H1 (cell line): ENCODE results near the gene CRACDL. TPM values are rescaled to one million over a fixed set of nuclear protein-coding genes. Genes with fewer than 3 reads are reported as not detected.
A peak's percentile ranks its signal among the peaks of the same experiment; 100 is the strongest.

Experiments
- CTCF ChIA-PET: fragments of 300-600 bp; sonication (Branson Sonifier 250); formaldehyde crosslinking; loops from one replicate; lab custom pipeline; 2021; ENCODE audit not compliant: partially characterized antibody; lab: Charles Lee
- POLR2A ChIA-PET: fragments of 300-600 bp; sonication (Branson Sonifier 250); formaldehyde crosslinking; loops from one replicate; lab custom pipeline; 2021; ENCODE audit warnings: inconsistent platforms; ENCODE audit not compliant: partially characterized antibody; lab: Charles Lee
- DNase-seq, 2 experiments: peaks; one replicate each; pipeline versions ENCODE4 v3.0.0 to v3.0.0-alpha.2; 2010 to 2022; ENCODE audit warnings: low spot score in 2 of 2, low read depth in 1 of 2, mixed read lengths in 1 of 2
- FAIRE-seq: peaks from 2 replicates; lab custom pipeline; 2011; peaks lifted over from hg19 to GRCh38; lab: Jason Lieb, UNC
- H2AFZ ChIP-seq: 2 replicates; pipeline ENCODE4 v1.8.1; 2012; ENCODE audit warnings: low read length, inconsistent platforms
- H2AK5ac ChIP-seq: 2 replicates; pipeline ENCODE4 v1.6.1; 2013; ENCODE audit warnings: low read depth, low read length
- H2BK120ac ChIP-seq: replicated peaks from 2 replicates; pipeline ENCODE3; 2013; ENCODE audit warnings: low read depth, low read length, inconsistent platforms
- H2BK12ac ChIP-seq: 2 replicates; pipeline ENCODE4 v1.6.1; 2013; ENCODE audit warnings: low read depth, low read length
- H2BK15ac ChIP-seq: 2 replicates; pipeline ENCODE4 v1.6.1; 2013; ENCODE audit warnings: low read length
- H2BK20ac ChIP-seq: 2 replicates; pipeline ENCODE4 v1.6.1; 2013; ENCODE audit warnings: low read length
- H2BK5ac ChIP-seq: 2 replicates; pipeline ENCODE4 v1.6.1; 2013; ENCODE audit warnings: low read depth, low read length
- H3K14ac ChIP-seq: 2 replicates; pipeline ENCODE4 v1.6.1; 2013; ENCODE audit warnings: inconsistent platforms; ENCODE audit not compliant: insufficient read length
- H3K18ac ChIP-seq: 2 replicates; pipeline ENCODE4 v1.6.1; 2013; ENCODE audit warnings: low read length; ENCODE audit errors: extremely low read depth
- H3K23ac ChIP-seq: 2 replicates; pipeline ENCODE4 v1.6.1; 2013; ENCODE audit warnings: inconsistent platforms; ENCODE audit not compliant: insufficient read length
- H3K23me2 ChIP-seq: 2 replicates; pipeline ENCODE4 v1.6.1; 2013; ENCODE audit warnings: low read depth, low read length
- H3K27ac ChIP-seq: 2 replicates; pipeline ENCODE4 v1.6.1; 2011; ENCODE audit warnings: low read depth, low read length, inconsistent platforms
- H3K27me3 ChIP-seq, 4 experiments: replicated peaks in 1 of 4; 1 replicate in 1 of 4; 2 replicates in 3 of 4; pipeline versions ENCODE4 v1.6.1 to v1.8.1; 2011 to 2013; ENCODE audit warnings: low read length in 3 of 4, mild to moderate bottlenecking in 3 of 4, inconsistent platforms in 2 of 4, mixed read lengths in 2 of 4, moderate library complexity in 1 of 4; ENCODE audit not compliant: control insufficient read depth in 3 of 4, insufficient read depth in 3 of 4; ENCODE audit errors: extremely low read depth in 1 of 4
- H3K36me3 ChIP-seq, 4 experiments: 2 replicates each; pipeline versions ENCODE4 v1.6.1 to v1.8.1; 2011 to 2013; ENCODE audit warnings: mild to moderate bottlenecking in 4 of 4, low read length in 3 of 4, moderate library complexity in 2 of 4, control low read depth in 1 of 4, inconsistent platforms in 1 of 4; ENCODE audit not compliant: insufficient read depth in 4 of 4, control insufficient read depth in 2 of 4
- H3K4ac ChIP-seq: replicated peaks from 2 replicates; pipeline ENCODE3; 2013; ENCODE audit warnings: low read length, low read depth, mixed read lengths, inconsistent platforms; ENCODE audit not compliant: insufficient read length
- H3K4me1 ChIP-seq, 4 experiments: replicated peaks in 1 of 4; 1 replicate in 1 of 4; 2 replicates in 3 of 4; pipeline versions ENCODE4 v1.6.1 to v1.8.1; 2011 to 2013; ENCODE audit warnings: low read length in 3 of 4, inconsistent platforms in 2 of 4, mixed read lengths in 1 of 4; ENCODE audit not compliant: insufficient read depth in 4 of 4, control insufficient read depth in 3 of 4
- H3K4me2 ChIP-seq, 2 experiments: 2 replicates each; pipeline versions ENCODE4 v1.6.1 to v1.8.1; 2011 to 2013; ENCODE audit warnings: low read depth in 2 of 2, low read length in 2 of 2, control low read depth in 1 of 2, inconsistent platforms in 1 of 2, mild to moderate bottlenecking in 1 of 2; ENCODE audit not compliant: insufficient read depth in 1 of 2
- H3K4me3 ChIP-seq, 4 experiments: fragments of 200-600, 300-600 bp in 1 of 4; sonication (generic), shearing (Covaris generic), sonication (Bioruptor Twin) in 1 of 4; 2 replicates each; pipeline versions ENCODE4 v1.5.1 to v1.8.1; 2011 to 2016; ENCODE audit warnings: low read length in 4 of 4, low read depth in 3 of 4, control low read depth in 2 of 4, inconsistent platforms in 2 of 4, mild to moderate bottlenecking in 2 of 4, mixed read lengths in 1 of 4, moderate library complexity in 1 of 4; ENCODE audit not compliant: insufficient read depth in 2 of 4; ENCODE audit errors: extremely low read depth in 1 of 4
- H3K56ac ChIP-seq: replicated peaks from 2 replicates; pipeline ENCODE3; 2013; ENCODE audit warnings: low read depth, mild to moderate bottlenecking, mixed read lengths, low read length, inconsistent platforms; ENCODE audit not compliant: insufficient read length
- H3K79me1 ChIP-seq: 2 replicates; pipeline ENCODE4 v1.6.1; 2013; ENCODE audit warnings: low read depth, low read length, control low read depth
- H3K79me2 ChIP-seq, 2 experiments: 2 replicates each; pipeline versions ENCODE4 v1.6.1 to v1.8.1; 2012 to 2013; ENCODE audit warnings: low read length in 2 of 2, mild to moderate bottlenecking in 2 of 2, inconsistent platforms in 1 of 2; ENCODE audit not compliant: insufficient read depth in 2 of 2, control insufficient read depth in 1 of 2
- H3K9ac ChIP-seq, 4 experiments: replicated peaks in 1 of 4; 1 replicate in 1 of 4; 2 replicates in 3 of 4; pipeline versions ENCODE4 v1.6.1 to v1.8.1; 2011 to 2013; ENCODE audit warnings: low read depth in 3 of 4, low read length in 3 of 4, control low read depth in 2 of 4, mild to moderate bottlenecking in 2 of 4, moderate library complexity in 2 of 4, inconsistent platforms in 1 of 4; ENCODE audit errors: extremely low read depth in 1 of 4
- H3K9me3 ChIP-seq, 2 experiments: 2 replicates each; pipeline versions ENCODE4 v1.6.1 to v1.8.1; 2012 to 2013; ENCODE audit warnings: mild to moderate bottlenecking in 2 of 2, moderate library complexity in 2 of 2, control low read depth in 1 of 2, inconsistent platforms in 1 of 2, low read depth in 1 of 2, low read length in 1 of 2, mixed read lengths in 1 of 2; ENCODE audit not compliant: insufficient read depth in 2 of 2
- H4K20me1 ChIP-seq, 2 experiments: replicated peaks in 1 of 2; 2 replicates each; pipeline versions ENCODE3 to v1.8.1; 2011 to 2013; ENCODE audit warnings: inconsistent platforms in 2 of 2, low read length in 2 of 2, mild to moderate bottlenecking in 1 of 2; ENCODE audit not compliant: insufficient read depth in 2 of 2, control insufficient read depth in 1 of 2
- H4K5ac ChIP-seq: 2 replicates; pipeline ENCODE4 v1.6.1; 2013; ENCODE audit warnings: low read length, low read depth, mixed read lengths, inconsistent platforms; ENCODE audit not compliant: insufficient read length
- H4K8ac ChIP-seq: 2 replicates; pipeline ENCODE4 v1.8.0; 2013; ENCODE audit warnings: mild to moderate bottlenecking, moderate library complexity, low read length, inconsistent platforms; ENCODE audit not compliant: insufficient read depth; ENCODE audit errors: extremely low read depth
- H4K91ac ChIP-seq: replicated peaks from 2 replicates; pipeline ENCODE3; 2013; ENCODE audit warnings: low read length, mixed read lengths, inconsistent platforms; ENCODE audit not compliant: insufficient read length
- E2F6 ChIP-seq: IDR thresholded peaks from 2 replicates; pipeline ENCODE4 v1.6.1; 2012; ENCODE audit warnings: inconsistent platforms
- EZH2 ChIP-seq: fragments of 200-600 bp; sonication (generic); IDR thresholded peaks from 2 replicates; pipeline ENCODE4 v1.7.1; 2012; ENCODE audit warnings: low read depth, mild to moderate bottlenecking, moderate library complexity, low read length, inconsistent platforms; ENCODE audit not compliant: severe bottlenecking
- GTF2F1 ChIP-seq: IDR thresholded peaks from 2 replicates; pipeline ENCODE4 v1.6.1; 2012; ENCODE audit warnings: low read depth, low read length, improper control_type of control experiment, borderline replicate concordance
- JUN ChIP-seq: IDR thresholded peaks from 2 replicates; pipeline ENCODE4 v1.6.1; 2011; ENCODE audit warnings: low read depth, mild to moderate bottlenecking, improper control_type of control experiment, low read length
- KDM5A ChIP-seq: fragments of 200-600 bp; IDR thresholded peaks from 2 replicates; pipeline ENCODE4 v1.7.1; 2012; ENCODE audit warnings: mild to moderate bottlenecking, low read length, inconsistent platforms, mixed read lengths
- PHF8 ChIP-seq: fragments of 200-600 bp; sonication (generic); conservative IDR thresholded peaks from 2 replicates; pipeline ENCODE4 v1.7.1; 2012; ENCODE audit warnings: low read depth, mild to moderate bottlenecking, inconsistent platforms, low read length, moderate library complexity
- WGBS, 2 experiments: shearing (Covaris generic) in 1 of 2; methylation state at CpG; one replicate each; pipeline versions ENCODE4 v1.1.6 to v1.1.7; 2013 to 2015; ENCODE audit warnings: low lambda C conversion rate in 2 of 2, mixed read lengths in 2 of 2, inconsistent platforms in 1 of 2, low coverage in 1 of 2, missing lambda C conversion rate in 1 of 2; ENCODE audit not compliant: insufficient replicate concordance in 2 of 2, insufficient coverage in 1 of 2, insufficient read length in 1 of 2; ENCODE audit errors: extremely low coverage in 1 of 2, missing lambda C conversion rate in 1 of 2; 5-methylcytosine and 5-hydroxymethylcytosine counted together
- polyA plus RNA-seq, 7 experiments: library from polyadenylated mRNA; depleted of rRNA in 3 of 7; stranded (reverse) in 5 of 7; unstranded in 2 of 7; fragments of >200 nt in 5 of 7; fragments of 200-250 nt in 2 of 7; gene quantifications; 1 replicate in 5 of 7; 2 replicates in 1 of 7; 4 replicates in 1 of 7; pipeline versions ENCODE4 v1.2.1 to v1.2.3, GENCODE V29; 2011 to 2013; ENCODE audit warnings: missing spikeins in 2 of 7, mixed read lengths in 2 of 7
- total RNA-seq: library from RNA; stranded (reverse); fragmentation: NEBNext Ultra II Directional; extraction: Animal tissue kit (Norgen Biotek cat#: 25700); gene quantifications from 2 replicates; pipeline ENCODE4 v1.2.1, GENCODE V29; 2021

The CRACDL gene
- total and polyA plus RNA-seq, 2 of the 8 experiments (the other 6 are each of a cell fraction or from before 2014, with no cell fraction given) = 0.07 to 0.38 TPM

- H3K9ac ChIP-seq = no peak overlapping the region
- no peak overlapping the region for H3K56ac ChIP-seq
- ChIA-PET POLR2A (interaction anchor here (0.6 to 0.7 kb wide), 2 partner anchors 9 to 86 kb away, joined by 3 to 4 read pairs; no protein-coding TSS in a partner anchor), CTCF (interaction anchor here (0.8 to 1.5 kb wide), 6 partner anchors 9 to 287 kb away, joined by 3 to 4 read pairs (median 3); no protein-coding TSS in a partner anchor)
- FAIRE-seq (no peak), DNase-seq (peak in 1 of 2 experiments; percentile 74)
- H2BK12ac ChIP-seq = no peak overlapping the region
- H4K20me1 ChIP-seq = no peaks in the 10 kb centered on the region
- no peak overlapping the region for H4K91ac ChIP-seq
- no peak overlapping the region for H2BK120ac ChIP-seq
- H3K36me3 ChIP-seq = no peaks in the 10 kb centered on the region
- H4K5ac ChIP-seq = no peak overlapping the region
- H2AFZ ChIP-seq = peak overlapping the region; percentile 78; the same call in 1 of the 2 replicates
- H3K4me2 ChIP-seq = peak overlapping the region; percentile 58 to 92
- no peak overlapping the region for H2AK5ac ChIP-seq
- H3K18ac ChIP-seq = no peak overlapping the region
- no peaks in the 10 kb centered on the region for H3K9me3 ChIP-seq
- H3K14ac ChIP-seq = no peak overlapping the region
- no peak overlapping the region for H3K23ac ChIP-seq
- peak overlapping the region; percentile 53; the same call in 1 of the 2 replicates for H4K8ac ChIP-seq
- H3K4me3 ChIP-seq = peak overlapping the region; percentile 28 to 66 (median 48)
- H3K27ac ChIP-seq = no peak overlapping the region
- no peak overlapping the region for H2BK5ac ChIP-seq
- H3K27me3 ChIP-seq = peaks cover 27 to 59% (median 49%) of the 10 kb centered on the region in 4 experiments
- H3K79me1 ChIP-seq = no peaks in the 10 kb centered on the region
- no peak overlapping the region for H3K4ac ChIP-seq
- no peak overlapping the region; the same call in 1 of the 2 replicates for H2BK15ac ChIP-seq
- 5% methylated on average over 60 of the region's 100 CpGs; no CpG with 5 or more reads in 1 of the 2 experiments for WGBS, 2 experiments
- no peaks in the 10 kb centered on the region for H3K79me2 ChIP-seq
- no peak overlapping the region for H2BK20ac ChIP-seq
- peaks cover 9% of the 10 kb centered on the region for H3K23me2 ChIP-seq
- H3K4me1 ChIP-seq = peaks cover 0 to 7% (median 2%) of the 10 kb centered on the region in 4 experiments; a peak in 2 of 7 replicates
- TF ChIP-seq EZH2 = peak; percentile 64
- no peak for TF ChIP-seq JUN
- peak; percentile 41; the same call in 1 of the 2 replicates for TF ChIP-seq E2F6
- TF ChIP-seq PHF8 = no peak
- no peak for TF ChIP-seq GTF2F1
- TF ChIP-seq KDM5A = no peak
Measured at GRCh38 chr2:98936353-98937351, 627 bp upstream of the CRACDL start.
